ENCODE data around the gene NDRG4. TPM values are rescaled to one million over a fixed set of nuclear protein-coding genes. Genes with fewer than 3 reads are reported as not detected.

Gene NDRG4
- total RNA-seq, 2 donors from 2014 or later = 13.4 to 359 TPM

GRCh38 chr16:58454178-58454577, 45.8 kb upstream of the NDRG4 start:
- Histone ChIP-seq H3K4me1 (replicated peaks) (no peaks in the 10 kb centered on the region), H3K36me3 (no peaks in the 10 kb centered on the region), H3K27me3 (replicated peaks; ENCODE audit: insufficient read depth) (no peaks in the 10 kb centered on the region), H3K27ac (no peak overlapping the region), H3K9me3 (no peaks in the 10 kb centered on the region), H3K4me3 (no peak overlapping the region)
- intact Hi-C loops (cut with DNase I) = no loop called here
- no peak for DNase-seq (ENCODE audit: low spot score)
- 95% methylated on average over 2 of the region's 2 CpGs for WGBS
- TF ChIP-seq, protein P1, sequence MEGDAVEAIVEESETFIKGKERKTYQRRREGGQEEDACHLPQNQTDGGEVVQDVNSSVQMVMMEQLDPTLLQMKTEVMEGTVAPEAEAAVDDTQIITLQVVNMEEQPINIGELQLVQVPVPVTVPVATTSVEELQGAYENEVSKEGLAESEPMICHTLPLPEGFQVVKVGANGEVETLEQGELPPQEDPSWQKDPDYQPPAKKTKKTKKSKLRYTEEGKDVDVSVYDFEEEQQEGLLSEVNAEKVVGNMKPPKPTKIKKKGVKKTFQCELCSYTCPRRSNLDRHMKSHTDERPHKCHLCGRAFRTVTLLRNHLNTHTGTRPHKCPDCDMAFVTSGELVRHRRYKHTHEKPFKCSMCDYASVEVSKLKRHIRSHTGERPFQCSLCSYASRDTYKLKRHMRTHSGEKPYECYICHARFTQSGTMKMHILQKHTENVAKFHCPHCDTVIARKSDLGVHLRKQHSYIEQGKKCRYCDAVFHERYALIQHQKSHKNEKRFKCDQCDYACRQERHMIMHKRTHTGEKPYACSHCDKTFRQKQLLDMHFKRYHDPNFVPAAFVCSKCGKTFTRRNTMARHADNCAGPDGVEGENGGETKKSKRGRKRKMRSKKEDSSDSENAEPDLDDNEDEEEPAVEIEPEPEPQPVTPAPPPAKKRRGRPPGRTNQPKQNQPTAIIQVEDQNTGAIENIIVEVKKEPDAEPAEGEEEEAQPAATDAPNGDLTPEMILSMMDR (IDR thresholded peaks at IDR 0.05) = no peak
- TF ChIP-seq POLR2AphosphoS5 (IDR thresholded peaks at IDR 0.05) = no peak
- TF ChIP-seq POLR2A (IDR thresholded peaks at IDR 0.05) = no peak

- no peaks in the 10 kb centered on the region for H3K4me1 ChIP-seq (replicated peaks)
- no peaks in the 10 kb centered on the region for H3K9me3 ChIP-seq
- 93% methylated on average over 5 of the region's 5 CpGs for WGBS
- DNase-seq (ENCODE audit: low spot score) = no peak
- intact Hi-C loops (cut with DNase I) = no loop called here
- H3K27ac ChIP-seq = no peak overlapping the region
- no peaks in the 10 kb centered on the region for H3K27me3 ChIP-seq (replicated peaks; ENCODE audit: insufficient read depth)
- no peak overlapping the region for H3K4me3 ChIP-seq
- TF ChIP-seq POLR2AphosphoS5 (IDR thresholded peaks at IDR 0.05) (no peak), POLR2A (IDR thresholded peaks at IDR 0.05) (no peak)
- TF ChIP-seq, protein P1 (IDR thresholded peaks at IDR 0.05) = no peak
- H3K36me3 ChIP-seq = no peaks in the 10 kb centered on the region
Measured at GRCh38 chr16:58454856-58455255, 45.1 kb upstream of the NDRG4 start.

- Histone ChIP-seq H3K4me3 (no peak overlapping the region), H3K9me3 (no peaks in the 10 kb centered on the region), H3K36me3 (no peaks in the 10 kb centered on the region), H3K27me3 (replicated peaks; ENCODE audit: insufficient read depth) (no peaks in the 10 kb centered on the region), H3K4me1 (replicated peaks) (no peaks in the 10 kb centered on the region), H3K27ac (no peak overlapping the region)
- 84% methylated on average over 2 of the region's 2 CpGs for WGBS
- DNase-seq (ENCODE audit: low spot score) = no peak
- intact Hi-C loops (cut with DNase I) = no loop called here
- TF ChIP-seq, protein P1 (IDR thresholded peaks at IDR 0.05) = no peak
- TF ChIP-seq POLR2A (IDR thresholded peaks at IDR 0.05) (no peak), POLR2AphosphoS5 (IDR thresholded peaks at IDR 0.05) (no peak)
Measured at GRCh38 chr16:58455750-58456149, 44.2 kb upstream of the NDRG4 start.

DNA sequence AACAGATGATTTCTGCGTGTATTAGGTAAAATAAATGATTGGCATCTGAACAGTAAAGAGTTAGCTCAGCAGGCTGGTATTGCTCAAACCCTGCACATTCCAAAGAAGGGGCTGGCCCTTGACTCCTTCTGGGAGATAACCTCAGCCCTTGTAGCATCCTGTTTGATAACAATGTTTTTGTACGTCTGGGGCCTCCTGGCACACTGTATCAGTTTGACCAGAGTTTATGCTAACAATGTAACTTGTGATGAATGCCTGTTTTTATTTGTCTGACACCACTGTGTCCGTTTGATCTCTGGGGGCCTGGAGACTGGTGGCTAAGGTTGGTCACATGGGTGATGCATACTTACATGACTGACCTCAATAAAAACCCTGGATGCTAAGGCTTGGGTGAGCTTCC, 43.8 kb upstream of the NDRG4 start:
- intact Hi-C loops (cut with DNase I) = no loop called here
- no peak overlapping the region for H3K27ac ChIP-seq
- TF ChIP-seq POLR2A (IDR thresholded peaks at IDR 0.05) (no peak), POLR2AphosphoS5 (IDR thresholded peaks at IDR 0.05) (no peak)
- TF ChIP-seq, protein P1 (IDR thresholded peaks at IDR 0.05) = no peak
- H3K4me3 ChIP-seq = no peak overlapping the region
- 56% methylated on average over 3 of the region's 3 CpGs for WGBS
- no peaks in the 10 kb centered on the region for H3K4me1 ChIP-seq (replicated peaks)
- H3K27me3 ChIP-seq (replicated peaks; ENCODE audit: insufficient read depth) = no peaks in the 10 kb centered on the region
- H3K36me3 ChIP-seq = no peaks in the 10 kb centered on the region
- DNase-seq (ENCODE audit: low spot score) = no peak
- H3K9me3 ChIP-seq = no peaks in the 10 kb centered on the region

- H3K36me3 ChIP-seq = no peaks in the 10 kb centered on the region
- 92% methylated on average over 10 of the region's 10 CpGs for WGBS
- DNase-seq (ENCODE audit: low spot score) = no peak
- no peak overlapping the region for H3K4me3 ChIP-seq
- intact Hi-C loops (cut with DNase I) = no loop called here
- H3K27me3 ChIP-seq (replicated peaks; ENCODE audit: insufficient read depth) = no peaks in the 10 kb centered on the region
- no peaks in the 10 kb centered on the region for H3K9me3 ChIP-seq
- H3K27ac ChIP-seq = no peak overlapping the region
- TF ChIP-seq POLR2AphosphoS5 (IDR thresholded peaks at IDR 0.05) = no peak
- TF ChIP-seq, protein P1 (IDR thresholded peaks at IDR 0.05) = no peak
- TF ChIP-seq POLR2A (IDR thresholded peaks at IDR 0.05) = no peak
- no peaks in the 10 kb centered on the region for H3K4me1 ChIP-seq (replicated peaks)
Measured at GRCh38 chr16:58458606-58459343, 41.2 kb upstream of the NDRG4 start.

Data from prostate gland (tissue), 2 donors.